ENCODE measurements around the gene PTGER2. TPM values are rescaled to one million over a fixed set of nuclear protein-coding genes. Genes with fewer than 3 reads are reported as not detected.

The PTGER2 gene
- total RNA-seq, 1 donor = 3.3 TPM

GRCh38 chr14:52363041-52363704, 49.1 kb downstream of the PTGER2 start:
- no peak for TF ChIP-seq CTCF (IDR thresholded peaks at IDR 0.05; ENCODE audit: extremely low read depth, low read depth, low read length)
- H2AFZ ChIP-seq (ENCODE audit: low read length) = no peak overlapping the region
- peaks cover 20% of the 10 kb centered on the region for H3K4me1 ChIP-seq (ENCODE audit: insufficient read depth, low read length)
- H3K27ac ChIP-seq (ENCODE audit: low read depth, low read length) = no peak overlapping the region
- H3K36me3 ChIP-seq (ENCODE audit: insufficient read depth, low read length) = no peaks in the 10 kb centered on the region
- no peak for DNase-seq (ENCODE audit: insufficient read length, low spot score, missing footprints)
- no peak overlapping the region for H3K4me3 ChIP-seq (ENCODE audit: insufficient read depth, low read length)
- H3K9me3 ChIP-seq (ENCODE audit: low read depth, low read length) = no peaks in the 10 kb centered on the region
- no peaks in the 10 kb centered on the region for H4K20me1 ChIP-seq (ENCODE audit: insufficient read depth, low read length)
- H3K79me2 ChIP-seq (ENCODE audit: insufficient read depth, low read length) = no peaks in the 10 kb centered on the region
- H3K4me2 ChIP-seq (ENCODE audit: insufficient read depth, low read length) = no peak overlapping the region
- no peaks in the 10 kb centered on the region for H3K27me3 ChIP-seq (ENCODE audit: insufficient read depth, low read length)

- Histone ChIP-seq H3K4me1 (ENCODE audit: insufficient read depth, low read length) (peaks cover 22% of the 10 kb centered on the region), H3K27ac (ENCODE audit: low read depth, low read length) (no peak overlapping the region)
Observed at GRCh38 chr14:52363961-52364360, 49.8 kb downstream of the PTGER2 start.

GRCh38 chr14:52365071-52365470, 51.0 kb downstream of the PTGER2 start:
- Histone ChIP-seq H3K4me1 (ENCODE audit: insufficient read depth, low read length) (peaks cover 33% of the 10 kb centered on the region), H4K20me1 (ENCODE audit: insufficient read depth, low read length) (no peaks in the 10 kb centered on the region), H2AFZ (ENCODE audit: low read length) (no peak overlapping the region), H3K27ac (ENCODE audit: low read depth, low read length) (peak overlapping the region; percentile 51), H3K4me3 (ENCODE audit: insufficient read depth, low read length) (no peak overlapping the region), H3K9me3 (ENCODE audit: low read depth, low read length) (no peaks in the 10 kb centered on the region), H3K4me2 (ENCODE audit: insufficient read depth, low read length) (no peak overlapping the region), H3K79me2 (ENCODE audit: insufficient read depth, low read length) (no peaks in the 10 kb centered on the region), H3K36me3 (ENCODE audit: insufficient read depth, low read length) (no peaks in the 10 kb centered on the region), H3K27me3 (ENCODE audit: insufficient read depth, low read length) (no peaks in the 10 kb centered on the region)
- no peak for TF ChIP-seq CTCF (IDR thresholded peaks at IDR 0.05; ENCODE audit: extremely low read depth, low read depth, low read length)
- DNase-seq (ENCODE audit: insufficient read length, low spot score, missing footprints) = peak; percentile 8

More at GRCh38 chr14:52363961-52364360, 49.8 kb downstream of the PTGER2 start:
- Histone ChIP-seq H4K20me1 (ENCODE audit: insufficient read depth, low read length) (no peaks in the 10 kb centered on the region), H3K9me3 (ENCODE audit: low read depth, low read length) (no peaks in the 10 kb centered on the region), H3K4me3 (ENCODE audit: insufficient read depth, low read length) (no peak overlapping the region), H3K36me3 (ENCODE audit: insufficient read depth, low read length) (no peaks in the 10 kb centered on the region), H3K79me2 (ENCODE audit: insufficient read depth, low read length) (no peaks in the 10 kb centered on the region), H3K27me3 (ENCODE audit: insufficient read depth, low read length) (no peaks in the 10 kb centered on the region), H2AFZ (ENCODE audit: low read length) (peak overlapping the region; percentile 10), H3K4me2 (ENCODE audit: insufficient read depth, low read length) (no peak overlapping the region)
- DNase-seq (ENCODE audit: insufficient read length, low spot score, missing footprints) = no peak
- no peak for TF ChIP-seq CTCF (IDR thresholded peaks at IDR 0.05; ENCODE audit: extremely low read depth, low read depth, low read length)

GRCh38 chr14:52366796-52367315, 52.7 kb downstream of the PTGER2 start:
- H3K4me1 ChIP-seq (ENCODE audit: insufficient read depth, low read length) = peaks cover 35% of the 10 kb centered on the region
- no peak for TF ChIP-seq CTCF (IDR thresholded peaks at IDR 0.05; ENCODE audit: extremely low read depth, low read depth, low read length)
- H4K20me1 ChIP-seq (ENCODE audit: insufficient read depth, low read length) = no peaks in the 10 kb centered on the region
- no peaks in the 10 kb centered on the region for H3K9me3 ChIP-seq (ENCODE audit: low read depth, low read length)
- no peaks in the 10 kb centered on the region for H3K27me3 ChIP-seq (ENCODE audit: insufficient read depth, low read length)
- H3K27ac ChIP-seq (ENCODE audit: low read depth, low read length) = no peak overlapping the region
- no peaks in the 10 kb centered on the region for H3K79me2 ChIP-seq (ENCODE audit: insufficient read depth, low read length)
- no peak overlapping the region for H2AFZ ChIP-seq (ENCODE audit: low read length)
- no peak overlapping the region for H3K4me3 ChIP-seq (ENCODE audit: insufficient read depth, low read length)
- no peaks in the 10 kb centered on the region for H3K36me3 ChIP-seq (ENCODE audit: insufficient read depth, low read length)
- H3K4me2 ChIP-seq (ENCODE audit: insufficient read depth, low read length) = no peak overlapping the region
- no peak for DNase-seq (ENCODE audit: insufficient read length, low spot score, missing footprints)

Measured in osteoblast (primary cell).